HG03565 (cell line): ENCODE measurements around the gene ROR2.

ENCODE experiments used
- ATAC-seq: cut with Tn5 transposase; IDR thresholded peaks from one replicate; pipeline ENCODE4 v1.9.1; 2021; ENCODE audit warnings: mild to moderate bottlenecking, moderate library complexity; ENCODE audit not compliant: unreplicated experiment

ROR2 gene

DNA sequence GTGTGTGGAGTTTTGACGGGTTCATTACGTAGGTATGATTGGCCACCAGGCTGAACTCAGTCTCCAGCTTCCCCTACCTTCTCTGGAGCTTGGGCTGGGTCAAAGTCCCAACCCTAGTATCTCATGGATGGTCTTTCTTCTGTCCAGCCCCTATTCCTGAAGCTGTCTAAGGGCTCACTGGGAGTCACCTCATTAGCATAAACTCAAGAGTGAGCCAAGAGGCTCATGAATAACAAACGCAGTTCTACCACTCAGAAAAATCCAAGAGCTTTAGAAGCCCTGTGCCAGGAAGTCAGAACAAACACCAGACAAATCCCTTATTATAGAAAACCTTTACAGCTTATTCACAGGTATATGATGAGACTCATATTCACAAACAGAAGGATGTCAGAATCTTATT, 346.1 kb downstream of the ROR2 start:
- no peak for ATAC-seq

- no peak for ATAC-seq
These were observed 350.5 kb downstream of the ROR2 start for GRCh38 chr9:91599564-91599963.

DNA sequence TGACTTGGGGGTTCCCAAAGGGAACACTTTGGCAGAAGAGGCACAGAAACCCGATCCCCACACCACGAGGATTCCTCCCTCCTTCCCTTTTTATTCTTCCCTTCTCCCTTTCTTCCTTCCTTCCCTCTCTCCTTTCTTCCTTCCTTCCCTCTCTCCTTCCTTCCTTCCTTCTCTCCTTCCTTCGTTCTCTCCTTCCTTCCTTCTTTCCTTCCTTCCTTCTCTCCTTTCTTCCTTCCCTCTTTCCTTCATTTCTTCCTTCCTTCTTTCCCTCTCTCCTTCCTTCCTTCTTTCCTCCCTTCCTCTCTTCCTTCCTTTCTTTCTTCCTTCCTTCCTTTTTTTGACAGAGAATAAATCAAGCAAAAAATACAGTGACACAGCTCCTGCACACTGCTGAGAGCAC, 358.4 kb downstream of the ROR2 start:
- ATAC-seq: no peak

DNA sequence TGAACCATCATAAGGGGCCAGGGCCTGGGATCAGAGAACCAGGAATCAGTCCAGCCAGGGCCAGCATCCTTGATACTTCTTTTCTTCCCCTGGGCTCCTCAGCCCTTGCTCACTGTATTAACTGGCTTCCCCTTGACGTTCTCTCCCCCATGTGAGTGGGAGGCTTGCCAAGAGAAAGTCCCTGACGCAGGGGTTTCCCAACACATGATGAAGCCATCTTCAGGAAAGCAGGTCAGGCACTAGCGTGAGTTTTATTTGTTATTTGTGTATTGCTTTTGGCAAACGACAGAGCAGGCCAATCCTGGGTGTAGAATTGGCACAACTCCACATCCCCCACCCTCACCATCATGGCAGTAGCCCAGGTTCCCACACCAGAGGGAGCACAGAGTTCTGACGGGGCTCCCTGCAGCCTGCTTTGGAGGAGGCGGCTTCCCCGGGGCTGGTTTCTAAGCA, 360.9 kb downstream of the ROR2 start:
- ATAC-seq: no peak

- ATAC-seq: no peak
These were observed 363.7 kb downstream of the ROR2 start for GRCh38 chr9:91586282-91586681.

- no peak for ATAC-seq
These were observed 366.1 kb downstream of the ROR2 start for GRCh38 chr9:91583966-91584365.

GRCh38 chr9:91583161-91583875, 366.7 kb downstream of the ROR2 start:
- no peak for ATAC-seq

DNA sequence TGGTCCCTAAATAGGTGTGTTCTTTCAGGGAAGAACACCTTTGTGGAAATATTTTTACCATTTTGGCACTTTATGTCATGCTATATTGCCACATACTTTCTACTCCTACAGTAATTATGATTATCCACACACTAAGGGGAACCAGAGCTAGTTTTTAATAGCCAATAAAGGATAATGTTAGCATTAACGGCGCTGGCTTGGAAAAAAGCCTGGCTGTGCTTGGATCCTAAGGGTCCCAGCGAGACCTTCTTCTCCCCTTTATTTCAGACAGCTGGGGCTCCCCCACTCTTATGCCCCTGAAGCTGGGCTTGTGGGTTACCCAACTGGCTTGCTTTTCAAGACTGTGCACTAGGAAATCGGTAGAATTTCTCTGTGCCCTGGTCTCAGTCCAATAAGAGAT, 367.8 kb downstream of the ROR2 start:
- no peak for ATAC-seq

DNA sequence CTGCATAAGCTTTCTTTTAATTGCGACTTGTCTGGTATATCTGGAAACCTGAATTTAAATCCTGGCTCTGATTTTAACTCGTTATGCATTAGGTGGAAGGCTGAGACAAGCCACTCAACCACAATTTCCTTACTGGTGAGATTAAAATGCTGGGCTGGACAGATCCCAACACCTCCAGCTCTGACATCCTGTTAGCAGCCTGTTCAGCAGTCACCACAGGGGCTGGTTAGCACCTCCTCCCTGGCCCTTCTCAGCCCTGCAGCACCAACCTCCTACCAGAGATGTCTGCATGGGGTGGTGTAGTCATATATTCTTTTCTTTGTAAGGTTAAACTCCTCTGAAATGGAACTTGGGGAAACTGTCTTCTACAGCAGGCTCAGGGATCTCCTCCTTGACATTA, 369.9 kb downstream of the ROR2 start:
- ATAC-seq: no peak

- no peak for ATAC-seq
These were observed 371.1 kb downstream of the ROR2 start for GRCh38 chr9:91578911-91579310.

DNA sequence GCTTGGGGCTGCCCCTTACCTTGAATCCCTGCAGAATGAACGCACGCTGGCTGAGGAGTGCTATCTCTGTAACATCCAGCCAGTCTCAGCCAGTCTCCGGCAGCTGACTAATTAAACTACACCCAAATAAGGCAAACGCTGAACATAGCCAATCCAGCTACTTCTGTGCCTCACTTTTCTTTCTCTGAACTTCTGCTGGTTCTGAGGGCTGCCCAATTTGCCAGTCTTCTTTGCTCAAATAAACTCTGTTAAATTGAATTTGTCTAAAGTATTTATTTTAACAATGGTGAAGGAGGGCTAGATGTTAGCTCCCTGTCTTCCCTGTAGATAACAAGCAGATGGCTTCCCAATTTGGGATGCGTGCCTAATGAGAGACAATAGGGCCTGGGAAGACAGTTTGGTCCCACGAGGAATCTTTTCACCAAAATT, 372.4 kb downstream of the ROR2 start:
- ATAC-seq: no peak

- no peak for ATAC-seq
These were observed 377.2 kb downstream of the ROR2 start for GRCh38 chr9:91572811-91573210.

- no peak for ATAC-seq
These were observed 378.0 kb downstream of the ROR2 start for GRCh38 chr9:91572044-91572443.

- no peak for ATAC-seq
These were observed 379.0 kb downstream of the ROR2 start for GRCh38 chr9:91571036-91571435.

DNA sequence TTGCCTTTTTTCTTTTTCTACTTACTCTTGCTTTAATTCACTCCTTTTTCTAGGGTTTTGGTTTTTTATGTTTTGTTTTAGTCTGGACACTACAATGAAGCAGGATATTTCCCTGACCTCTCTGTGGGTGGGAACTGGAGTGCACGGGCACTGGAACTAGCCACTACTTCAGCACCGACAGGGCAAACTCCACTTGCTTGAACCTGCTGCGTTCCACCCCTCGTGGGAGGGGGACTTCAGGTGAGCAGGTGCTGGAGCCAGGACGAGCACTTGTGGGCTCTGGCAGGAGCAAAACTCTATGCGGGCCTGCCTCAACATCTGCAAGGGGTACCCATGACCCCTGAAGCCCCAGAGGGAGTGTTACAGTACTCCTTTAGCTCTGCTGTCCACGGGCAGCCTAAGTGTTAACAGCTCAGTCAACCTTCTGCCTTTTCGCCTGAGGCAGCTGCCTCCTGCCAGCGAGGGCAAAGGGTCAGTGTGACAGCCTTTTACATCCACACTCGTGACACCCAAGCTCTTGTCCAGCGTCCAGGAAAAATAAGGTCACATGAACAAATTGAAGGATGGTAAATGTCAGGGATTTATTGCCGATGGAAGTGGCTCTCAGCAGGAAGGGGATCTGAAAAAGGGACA, 382.3 kb downstream of the ROR2 start:
- no peak for ATAC-seq

DNA sequence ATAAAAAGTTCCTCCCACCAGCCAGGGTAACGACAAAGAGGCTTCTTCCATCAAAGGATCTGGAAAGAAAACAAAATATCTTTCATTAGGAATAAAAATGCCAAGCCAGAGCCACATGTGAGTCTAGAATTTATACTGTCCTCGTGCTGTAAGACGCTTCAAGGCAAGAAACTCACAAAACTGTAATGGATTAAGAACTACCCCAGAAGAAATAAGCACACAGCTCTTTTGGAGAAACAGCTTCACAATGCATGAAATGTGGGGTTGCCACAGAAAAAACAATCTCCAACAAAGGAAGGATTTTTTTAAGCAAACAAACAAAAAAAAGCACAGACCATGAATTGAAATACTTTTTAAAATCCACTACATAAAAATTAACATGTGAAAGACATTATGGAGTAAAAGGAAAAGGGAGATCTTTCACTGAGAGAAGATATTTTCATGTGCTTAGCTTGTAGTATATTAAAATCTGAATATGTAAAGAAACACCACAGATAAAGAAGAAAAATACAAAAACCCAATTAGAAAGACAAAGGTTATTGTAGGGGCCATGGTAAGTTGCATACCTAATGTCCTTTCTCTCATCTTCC, 385.9 kb downstream of the ROR2 start:
- ATAC-seq: no peak

DNA sequence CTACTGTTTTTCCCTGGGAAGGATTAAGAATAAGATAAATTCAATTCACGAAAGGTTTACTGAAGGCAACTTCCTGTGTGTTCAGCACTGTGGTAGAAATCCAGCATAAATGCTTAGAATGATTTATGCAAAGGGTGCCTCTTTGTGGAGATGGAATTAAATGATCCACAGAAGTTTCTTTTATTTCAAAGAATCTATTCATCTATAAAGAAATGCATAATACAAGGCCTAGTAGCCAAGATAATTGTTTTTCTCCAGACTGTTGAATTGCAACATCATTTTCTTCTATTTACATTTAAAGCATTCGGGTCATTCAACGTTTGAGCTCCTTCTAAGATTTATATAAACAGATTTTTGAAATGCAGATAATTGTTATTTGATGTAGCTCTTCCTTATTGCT, 387.6 kb downstream of the ROR2 start:
- no peak for ATAC-seq

- ATAC-seq: no peak
These were observed 389.7 kb downstream of the ROR2 start for GRCh38 chr9:91560301-91560700.

- no peak for ATAC-seq
These were observed 391.1 kb downstream of the ROR2 start for GRCh38 chr9:91558879-91559278.

- ATAC-seq: no peak
These were observed 391.6 kb downstream of the ROR2 start for GRCh38 chr9:91558395-91558794.

- no peak for ATAC-seq
These were observed 392.7 kb downstream of the ROR2 start for GRCh38 chr9:91557327-91557726.

- no peak for ATAC-seq
These were observed 394.9 kb downstream of the ROR2 start for GRCh38 chr9:91555132-91555531.
